ENCODE measurements around the gene CROCC. TPM values are rescaled to one million over a fixed set of nuclear protein-coding genes. Genes with fewer than 3 reads are reported as not detected.

The CROCC gene
- total RNA-seq, 1 donor from 2014 or later, result 15.2 TPM

DNA sequence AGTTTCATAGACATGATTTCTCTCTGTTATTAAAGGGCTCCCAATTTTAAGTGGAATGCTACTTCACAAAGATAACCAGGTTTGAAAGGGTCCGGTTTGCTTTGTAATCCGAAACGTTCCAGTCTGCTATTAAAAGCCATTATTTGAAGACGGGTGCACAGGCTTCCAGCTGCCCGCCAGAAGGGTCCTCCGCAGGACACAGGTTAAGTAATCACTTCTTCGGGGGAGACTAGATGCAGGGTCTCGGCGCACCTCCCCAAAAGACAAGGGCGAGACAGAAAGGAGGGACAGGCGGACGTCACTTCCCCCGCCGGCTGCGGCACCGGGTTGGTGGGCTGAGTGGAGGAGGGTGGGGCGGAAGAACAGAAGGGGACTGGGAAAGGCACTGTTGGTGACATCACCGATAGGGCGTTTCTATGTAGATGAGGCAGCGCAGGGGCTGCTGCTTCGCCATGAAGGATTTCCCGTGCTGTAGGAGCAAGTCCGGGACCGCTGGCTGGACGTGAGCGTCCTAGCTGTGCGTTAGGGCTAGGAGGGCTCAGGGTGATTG, 17.1 kb upstream of the CROCC start:
- Histone ChIP-seq H2AFZ (replicated peaks) (no peak overlapping the region), H3K4me2 (peak overlapping the region; percentile 71), H3K36me3 (no peaks in the 10 kb centered on the region), H3K9me3 (ENCODE audit: low read depth) (no peaks in the 10 kb centered on the region), H3K4me1 (peaks cover 14% of the 10 kb centered on the region), H3K4me3 (peak overlapping the region; percentile 39), H3K79me2 (ENCODE audit: low read depth) (no peaks in the 10 kb centered on the region), H3F3A (ENCODE audit: low read depth) (peaks cover 31% of the 10 kb centered on the region), H3K9ac (peak overlapping the region; percentile 99), H3K27me3 (no peaks in the 10 kb centered on the region), H3K27ac (peak overlapping the region; percentile 100), H4K20me1 (ENCODE audit: low read depth) (no peaks in the 10 kb centered on the region)
- H3K4me1 Mint-ChIP-seq, result peaks cover 17% of the 10 kb centered on the region
- H3K27ac Mint-ChIP-seq, result no peak overlapping the region
- no peaks in the 10 kb centered on the region for H3K27me3 Mint-ChIP-seq (ENCODE audit: insufficient read depth, low read depth)
- H3K36me3 Mint-ChIP-seq, result no peaks in the 10 kb centered on the region
- TF ChIP-seq, protein P1, sequence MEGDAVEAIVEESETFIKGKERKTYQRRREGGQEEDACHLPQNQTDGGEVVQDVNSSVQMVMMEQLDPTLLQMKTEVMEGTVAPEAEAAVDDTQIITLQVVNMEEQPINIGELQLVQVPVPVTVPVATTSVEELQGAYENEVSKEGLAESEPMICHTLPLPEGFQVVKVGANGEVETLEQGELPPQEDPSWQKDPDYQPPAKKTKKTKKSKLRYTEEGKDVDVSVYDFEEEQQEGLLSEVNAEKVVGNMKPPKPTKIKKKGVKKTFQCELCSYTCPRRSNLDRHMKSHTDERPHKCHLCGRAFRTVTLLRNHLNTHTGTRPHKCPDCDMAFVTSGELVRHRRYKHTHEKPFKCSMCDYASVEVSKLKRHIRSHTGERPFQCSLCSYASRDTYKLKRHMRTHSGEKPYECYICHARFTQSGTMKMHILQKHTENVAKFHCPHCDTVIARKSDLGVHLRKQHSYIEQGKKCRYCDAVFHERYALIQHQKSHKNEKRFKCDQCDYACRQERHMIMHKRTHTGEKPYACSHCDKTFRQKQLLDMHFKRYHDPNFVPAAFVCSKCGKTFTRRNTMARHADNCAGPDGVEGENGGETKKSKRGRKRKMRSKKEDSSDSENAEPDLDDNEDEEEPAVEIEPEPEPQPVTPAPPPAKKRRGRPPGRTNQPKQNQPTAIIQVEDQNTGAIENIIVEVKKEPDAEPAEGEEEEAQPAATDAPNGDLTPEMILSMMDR (IDR thresholded peaks at IDR 0.05), result no peak
- TF ChIP-seq EZH2 (IDR thresholded peaks at IDR 0.05) (no peak), EZH2phosphoT487 (IDR thresholded peaks at IDR 0.05) (no peak)
- H3K9me3 Mint-ChIP-seq, result peaks cover 9% of the 10 kb centered on the region
- peak; percentile 96 for DNase-seq (ENCODE audit: low spot score)
- no peak overlapping the region for H3K4me3 Mint-ChIP-seq

DNA sequence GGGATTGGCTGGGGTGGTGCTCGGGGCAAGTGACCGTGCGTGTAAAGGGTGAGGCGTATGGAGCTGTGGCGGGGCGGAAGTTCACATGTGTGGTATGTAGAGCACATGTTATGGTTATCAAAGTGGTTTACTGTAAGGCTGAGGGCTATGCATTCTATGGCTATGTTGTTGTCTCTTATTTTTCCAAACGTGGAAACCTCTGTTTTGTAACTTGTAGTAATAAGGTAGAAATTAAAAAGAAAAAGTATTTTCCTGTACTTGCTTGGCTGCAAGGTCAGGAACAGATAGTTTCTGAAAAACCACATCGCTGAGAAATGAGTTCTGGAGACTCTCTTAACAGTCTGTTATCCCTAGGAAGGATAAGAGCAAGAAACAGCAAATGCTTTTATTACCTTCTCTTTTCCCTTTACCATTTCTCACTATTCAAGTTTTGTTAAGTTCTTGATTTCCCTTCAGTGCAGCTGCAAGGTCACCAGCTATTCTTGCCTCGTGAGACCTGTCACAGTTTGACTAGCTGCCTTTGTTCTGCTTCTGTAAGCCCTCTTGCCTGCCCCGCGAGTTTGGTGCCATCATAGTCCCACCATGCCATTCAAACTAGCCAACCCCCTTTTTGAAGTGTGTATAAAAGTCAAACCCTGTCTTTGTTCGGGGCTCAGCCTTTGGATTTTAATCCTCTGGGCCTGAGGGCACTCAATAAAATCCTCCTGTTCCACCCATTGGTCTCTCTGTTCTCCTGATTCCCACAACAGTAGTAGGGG, 16.4 kb upstream of the CROCC start:
- TF ChIP-seq, protein P1 (IDR thresholded peaks at IDR 0.05), result no peak
- no peak for TF ChIP-seq EZH2phosphoT487 (IDR thresholded peaks at IDR 0.05)
- TF ChIP-seq EZH2 (IDR thresholded peaks at IDR 0.05), result no peak
- Mint-ChIP-seq H3K4me1 (peaks cover 20% of the 10 kb centered on the region), H3K9me3 (peaks cover 9% of the 10 kb centered on the region), H3K4me3 (no peak overlapping the region), H3K36me3 (no peaks in the 10 kb centered on the region), H3K27me3 (ENCODE audit: insufficient read depth, low read depth) (peaks cover 2% of the 10 kb centered on the region), H3K27ac (no peak overlapping the region)
- Histone ChIP-seq H3K4me1 (peaks cover 14% of the 10 kb centered on the region), H3K27ac (peak overlapping the region; percentile 100), H3K9ac (peak overlapping the region; percentile 99), H3K4me2 (peak overlapping the region; percentile 71), H3K9me3 (ENCODE audit: low read depth) (no peaks in the 10 kb centered on the region), H3K36me3 (no peaks in the 10 kb centered on the region), H4K20me1 (ENCODE audit: low read depth) (no peaks in the 10 kb centered on the region), H3F3A (ENCODE audit: low read depth) (peaks cover 36% of the 10 kb centered on the region), H3K79me2 (ENCODE audit: low read depth) (no peaks in the 10 kb centered on the region), H3K27me3 (no peaks in the 10 kb centered on the region), H2AFZ (replicated peaks) (no peak overlapping the region), H3K4me3 (peak overlapping the region; percentile 39)
- peak; percentile 76 for DNase-seq (ENCODE audit: low spot score)

DNA sequence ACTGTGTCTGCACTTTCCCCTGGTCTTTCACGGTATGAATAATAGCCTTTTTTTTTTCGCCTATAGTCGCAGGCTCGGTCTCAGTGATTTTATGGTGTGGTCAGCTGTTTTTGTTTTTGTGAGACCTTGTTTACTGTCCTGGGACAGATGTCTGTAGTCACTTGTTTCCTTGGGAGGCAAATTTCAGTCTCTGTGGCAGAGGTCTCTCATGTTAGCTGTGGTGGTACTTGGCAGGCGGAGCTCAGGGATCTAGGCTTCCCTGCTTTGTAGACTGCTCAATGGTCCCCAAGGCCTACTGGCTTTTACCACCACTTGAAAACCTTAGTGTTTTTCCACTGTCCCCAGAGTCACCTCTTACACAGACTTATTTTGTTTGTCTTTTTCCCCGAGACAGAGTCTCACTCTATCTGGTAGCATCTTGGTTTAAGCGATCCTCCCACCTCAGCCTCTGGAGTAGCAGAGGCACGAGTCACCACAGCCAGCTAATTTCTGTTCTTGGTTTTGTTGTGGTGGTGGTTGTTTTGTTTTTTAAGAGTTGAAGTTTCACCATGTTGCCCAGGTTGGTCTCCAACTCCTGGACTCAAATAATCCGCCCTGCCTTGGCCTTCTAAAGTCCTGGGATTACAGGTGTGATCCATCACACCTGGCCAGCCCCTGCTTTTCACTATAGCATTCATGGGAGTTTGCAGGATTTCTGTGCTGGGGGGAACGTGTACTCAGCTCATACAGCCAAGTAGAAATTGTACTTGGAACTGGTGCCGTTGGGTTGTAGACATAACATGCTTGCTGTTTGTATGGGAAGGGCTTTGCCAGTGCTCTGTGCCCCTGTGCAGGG, 15.6 kb upstream of the CROCC start:
- H3K9me3 Mint-ChIP-seq, result peaks cover 9% of the 10 kb centered on the region
- H3K9me3 ChIP-seq (ENCODE audit: low read depth), result no peaks in the 10 kb centered on the region
- H3K27ac ChIP-seq, result no peak overlapping the region
- H3K4me1 ChIP-seq, result peaks cover 14% of the 10 kb centered on the region
- peaks cover 4% of the 10 kb centered on the region for H3K27me3 Mint-ChIP-seq (ENCODE audit: insufficient read depth, low read depth)
- H3K4me2 ChIP-seq, result no peak overlapping the region
- H3K27me3 ChIP-seq, result no peaks in the 10 kb centered on the region
- peaks cover 37% of the 10 kb centered on the region for H3F3A ChIP-seq (ENCODE audit: low read depth)
- no peak overlapping the region for H3K4me3 Mint-ChIP-seq
- TF ChIP-seq EZH2 (IDR thresholded peaks at IDR 0.05), result no peak
- TF ChIP-seq, protein P1 (IDR thresholded peaks at IDR 0.05), result no peak
- TF ChIP-seq EZH2phosphoT487 (IDR thresholded peaks at IDR 0.05), result no peak
- no peaks in the 10 kb centered on the region for H3K79me2 ChIP-seq (ENCODE audit: low read depth)
- peaks cover 14% of the 10 kb centered on the region for H3K4me1 Mint-ChIP-seq
- no peak overlapping the region for H3K4me3 ChIP-seq
- no peaks in the 10 kb centered on the region for H3K36me3 Mint-ChIP-seq
- H3K9ac ChIP-seq, result no peak overlapping the region
- H3K36me3 ChIP-seq, result no peaks in the 10 kb centered on the region
- H4K20me1 ChIP-seq (ENCODE audit: low read depth), result no peaks in the 10 kb centered on the region
- no peak overlapping the region for H2AFZ ChIP-seq (replicated peaks)
- H3K27ac Mint-ChIP-seq, result no peak overlapping the region
- no peak for DNase-seq (ENCODE audit: low spot score)

All from neural progenitor cell (in vitro differentiated cells).